MCF 10A (cell line): ENCODE results near the gene MACF1. TPM values are rescaled to one million over a fixed set of nuclear protein-coding genes. Genes with fewer than 3 reads are reported as not detected.

Source experiments
- BruUV-seq: library from RNA; stranded (reverse); fragments of 400-500 nt; replicated peaks from 2 replicates; lab custom pipeline; 2021; lab: Mats Ljungman, UMichigan
- CTCF ChIA-PET: fragments of 300-600 bp; sonication (Branson Sonifier 250); formaldehyde crosslinking; extraction: SDS; loops from one replicate; lab custom pipeline; 2021; ENCODE audit warnings: antibody characterized with exemption, inconsistent platforms; lab: Yijun Ruan, JAX
- POLR2A ChIA-PET: fragments of 300-600, 350-650 bp; sonication (Branson Sonifier 250); formaldehyde crosslinking; extraction: SDS; loops from one replicate; lab custom pipeline; 2020; ENCODE audit warnings: antibody characterized with exemption, inconsistent platforms; lab: Yijun Ruan, JAX
- DNase-seq: peaks from one replicate; pipeline ENCODE4 v3.0.0-alpha.2; 2018; ENCODE audit not compliant: unreplicated experiment
- H3K27ac Mint-ChIP-seq: one replicate; pipeline ENCODE4 v1.8.0; 2022; ENCODE audit warnings: mild to moderate bottlenecking, low read depth, mixed read lengths; ENCODE audit not compliant: unreplicated experiment
- H3K27me3 Mint-ChIP-seq: one replicate; pipeline ENCODE4 v1.8.0; 2022; ENCODE audit warnings: mixed read lengths; ENCODE audit not compliant: insufficient read depth, unreplicated experiment
- H3K36me3 Mint-ChIP-seq: one replicate; pipeline ENCODE4 v1.8.0; 2022; ENCODE audit warnings: mild to moderate bottlenecking, moderate library complexity, mixed read lengths; ENCODE audit not compliant: insufficient read depth, unreplicated experiment
- H3K4me1 Mint-ChIP-seq: one replicate; pipeline ENCODE4 v1.8.0; 2022; ENCODE audit warnings: mixed read lengths; ENCODE audit not compliant: insufficient read depth, unreplicated experiment
- H3K4me3 Mint-ChIP-seq: one replicate; pipeline ENCODE4 v1.8.0; 2022; ENCODE audit warnings: mild to moderate bottlenecking, moderate library complexity, mixed read lengths; ENCODE audit not compliant: unreplicated experiment
- H3K9me3 Mint-ChIP-seq: one replicate; pipeline ENCODE4 v1.8.0; 2022; ENCODE audit warnings: mixed read lengths; ENCODE audit not compliant: unreplicated experiment
- intact Hi-C: fragments of 100-400 bp; cut with micrococcal nuclease; formaldehyde crosslinking; loops from 2 replicates; pipeline ENCODE4 v1.14.1; 2022
- total RNA-seq: library from RNA; stranded (reverse); gene quantifications from 2 replicates; pipeline ENCODE4 v1.2.3, GENCODE V29; 2022
- TF ChIP-seq, protein P1 (sequence below): fragments of 200-600 bp; IDR thresholded peaks from one replicate; pipeline ENCODE4 v1.8.0; 2022; ENCODE audit warnings: antibody characterized with exemption, mild to moderate bottlenecking; ENCODE audit not compliant: unreplicated experiment

The MACF1 gene
- total RNA-seq, 1 experiment from 2014 or later, result 188 TPM

- no peaks in the 10 kb centered on the region for H3K27me3 Mint-ChIP-seq
- TF ChIP-seq, protein P1, sequence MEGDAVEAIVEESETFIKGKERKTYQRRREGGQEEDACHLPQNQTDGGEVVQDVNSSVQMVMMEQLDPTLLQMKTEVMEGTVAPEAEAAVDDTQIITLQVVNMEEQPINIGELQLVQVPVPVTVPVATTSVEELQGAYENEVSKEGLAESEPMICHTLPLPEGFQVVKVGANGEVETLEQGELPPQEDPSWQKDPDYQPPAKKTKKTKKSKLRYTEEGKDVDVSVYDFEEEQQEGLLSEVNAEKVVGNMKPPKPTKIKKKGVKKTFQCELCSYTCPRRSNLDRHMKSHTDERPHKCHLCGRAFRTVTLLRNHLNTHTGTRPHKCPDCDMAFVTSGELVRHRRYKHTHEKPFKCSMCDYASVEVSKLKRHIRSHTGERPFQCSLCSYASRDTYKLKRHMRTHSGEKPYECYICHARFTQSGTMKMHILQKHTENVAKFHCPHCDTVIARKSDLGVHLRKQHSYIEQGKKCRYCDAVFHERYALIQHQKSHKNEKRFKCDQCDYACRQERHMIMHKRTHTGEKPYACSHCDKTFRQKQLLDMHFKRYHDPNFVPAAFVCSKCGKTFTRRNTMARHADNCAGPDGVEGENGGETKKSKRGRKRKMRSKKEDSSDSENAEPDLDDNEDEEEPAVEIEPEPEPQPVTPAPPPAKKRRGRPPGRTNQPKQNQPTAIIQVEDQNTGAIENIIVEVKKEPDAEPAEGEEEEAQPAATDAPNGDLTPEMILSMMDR, result no peak
- ChIA-PET CTCF (interaction anchor here (0.6 to 6.3 kb wide), 5 partner anchors 9 to 97 kb away, joined by 3 to 141 read pairs (median 21); partner anchors contain the start of gene MACF1), POLR2A (interaction anchor here (0.8 to 15.3 kb wide), 7 partner anchors 9 to 92 kb away, joined by 4 to 327 read pairs (median 48); partner anchors contain the start of gene MACF1)
- H3K9me3 Mint-ChIP-seq, result no peaks in the 10 kb centered on the region
- no peak overlapping the region for H3K4me3 Mint-ChIP-seq
- no peak for DNase-seq
- BruUV-seq, result no TSS peak
- H3K36me3 Mint-ChIP-seq, result peaks cover 7% of the 10 kb centered on the region
- intact Hi-C loops, result loop anchor here (10.0 kb wide), 1 partner anchor 219 kb away; no protein-coding TSS in a partner anchor
- peaks cover 36% of the 10 kb centered on the region for H3K4me1 Mint-ChIP-seq
- peak overlapping the region; percentile 84 for H3K27ac Mint-ChIP-seq
Observed at GRCh38 chr1:39195166-39196111, 9.1 kb upstream of the MACF1 start.

DNA sequence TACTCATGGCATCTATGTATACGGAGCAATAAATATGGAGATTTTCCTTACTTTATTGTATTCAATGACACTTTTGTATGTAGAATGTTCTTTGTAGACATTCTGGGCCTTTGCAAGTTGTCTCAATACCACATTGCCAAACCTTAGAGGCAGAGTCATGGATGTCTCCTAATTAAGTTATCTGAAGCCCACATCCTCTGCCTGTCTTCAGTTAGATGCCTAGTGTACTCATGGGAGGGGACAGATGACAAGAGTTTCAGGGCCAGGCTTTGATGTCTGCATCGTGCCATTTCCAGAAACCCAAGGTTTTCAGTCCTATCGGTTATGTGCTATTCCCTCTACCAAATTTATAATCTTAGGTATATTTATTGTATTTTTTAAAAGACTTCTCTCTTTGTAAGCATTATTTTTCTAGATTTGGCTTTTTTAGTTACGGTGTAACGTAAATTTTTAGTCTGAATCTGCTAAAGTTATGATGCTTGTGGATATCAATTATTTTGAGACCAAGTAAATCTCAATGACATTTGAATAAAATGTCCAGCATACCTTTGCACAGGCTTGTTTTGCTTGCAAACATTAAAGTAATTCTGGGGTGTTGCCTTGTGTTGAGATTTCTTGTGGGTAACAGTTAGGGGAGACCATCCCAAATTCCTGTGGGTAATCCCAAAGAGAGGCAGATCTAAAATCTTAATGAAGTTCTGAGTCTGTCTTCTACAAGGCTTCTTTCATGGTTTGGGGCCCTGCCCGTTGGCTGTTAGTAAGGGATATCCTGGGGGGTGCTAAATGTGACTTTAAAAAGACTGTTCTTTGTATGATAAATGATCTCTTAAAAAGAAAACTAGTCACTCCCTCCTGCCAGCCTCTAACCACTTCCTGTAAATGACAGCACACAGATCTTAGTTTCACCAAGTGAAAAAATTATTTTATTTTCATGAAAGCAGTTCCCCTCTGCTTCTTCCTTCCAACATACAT is 8.0 kb upstream of the MACF1 start:
- DNase-seq, result no peak
- no peaks in the 10 kb centered on the region for H3K9me3 Mint-ChIP-seq
- H3K36me3 Mint-ChIP-seq, result peaks cover 13% of the 10 kb centered on the region
- peaks cover 32% of the 10 kb centered on the region for H3K4me1 Mint-ChIP-seq
- no peaks in the 10 kb centered on the region for H3K27me3 Mint-ChIP-seq
- TF ChIP-seq, protein P1, result no peak
- ChIA-PET CTCF (interaction anchor here (0.5 to 3.5 kb wide), 2 partner anchors 60 to 62 kb away, joined by 4 to 19 read pairs; no protein-coding TSS in a partner anchor), POLR2A (interaction anchor here (0.7 to 1.2 kb wide), 6 partner anchors 10 to 343 kb away, joined by 3 to 4 read pairs (median 4); no protein-coding TSS in a partner anchor)
- no peak overlapping the region for H3K4me3 Mint-ChIP-seq
- no TSS peak for BruUV-seq
- peak overlapping the region; percentile 59 for H3K27ac Mint-ChIP-seq
- intact Hi-C loops, result loop anchor here (10.0 kb wide), 1 partner anchor 218 kb away; no protein-coding TSS in a partner anchor

DNA sequence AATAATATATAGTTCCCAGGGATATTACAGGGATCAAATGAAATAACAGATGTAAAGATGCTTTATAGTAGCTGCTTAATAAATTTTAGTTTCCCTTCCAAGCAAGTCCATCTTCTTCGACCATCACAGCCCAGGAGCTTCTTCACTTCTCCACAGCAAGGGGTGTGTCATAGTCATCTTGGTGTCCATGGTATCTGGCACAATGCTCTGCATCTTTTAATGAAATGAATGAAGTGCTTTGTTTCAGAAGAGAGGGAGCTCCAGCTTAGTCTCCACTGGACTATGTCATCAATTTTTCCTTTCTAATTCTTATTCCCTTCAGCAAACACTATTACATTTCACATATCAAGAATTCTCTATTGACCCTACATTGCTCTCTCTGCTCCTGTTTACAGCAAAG is 4.9 kb upstream of the MACF1 start:
- intact Hi-C loops, result loop anchor here (10.0 kb wide), 1 partner anchor 215 kb away; no protein-coding TSS in a partner anchor
- Mint-ChIP-seq H3K4me1 (peaks cover 25% of the 10 kb centered on the region), H3K9me3 (no peaks in the 10 kb centered on the region), H3K36me3 (peaks cover 6% of the 10 kb centered on the region), H3K4me3 (no peak overlapping the region), H3K27ac (no peak overlapping the region), H3K27me3 (no peaks in the 10 kb centered on the region)
- no TSS peak for BruUV-seq
- no peak for DNase-seq
- ChIA-PET POLR2A (interaction anchor here (0.6 to 1.2 kb wide), 4 partner anchors 32 to 422 kb away, joined by 3 to 6 read pairs (median 4); no protein-coding TSS in a partner anchor), CTCF (interaction anchor here (0.7 to 3.5 kb wide), 5 partner anchors 8 to 108 kb away, joined by 3 to 19 read pairs (median 3); no protein-coding TSS in a partner anchor)
- TF ChIP-seq, protein P1, result no peak
